ENCODE results near the gene MPHOSPH9. TPM values are rescaled to one million over a fixed set of nuclear protein-coding genes. Genes with fewer than 3 reads are reported as not detected.

The MPHOSPH9 gene
- total and polyA plus RNA-seq, 2 of the 4 experiments (the other 2 are of a cell fraction): 7.6 to 17.0 TPM

GRCh38 chr12:123134271-123134671, 98.7 kb downstream of the MPHOSPH9 start:
- Histone ChIP-seq H4K8ac (ENCODE audit: low read depth in 2 of 2, low read length in 2 of 2) (no peak overlapping the region), H4K5ac (ENCODE audit: low read depth, low read length) (no peak overlapping the region), H3K27ac (ENCODE audit: insufficient read depth, low read length) (no peak overlapping the region), H2BK120ac (ENCODE audit: low read depth, low read length) (no peak overlapping the region), H3K4me1 (ENCODE audit: control insufficient read depth, insufficient read depth, low read length) (peaks cover 9% of the 10 kb centered on the region), H2BK5ac (ENCODE audit: low read depth, low read length, poor library complexity, severe bottlenecking) (no peak overlapping the region), H3K27me3 (ENCODE audit: control insufficient read depth, insufficient read depth, low read length) (no peaks in the 10 kb centered on the region), H3K4me2 (ENCODE audit: low read depth, low read length) (no peak overlapping the region), H3K23ac (ENCODE audit: low read depth, low read length) (no peak overlapping the region), H2BK20ac (ENCODE audit: low read depth, low read length) (no peak overlapping the region), H3K36me3 (ENCODE audit: control insufficient read depth, insufficient read depth, low read length) (peaks cover 7% of the 10 kb centered on the region), H2AK9ac (replicated peaks; ENCODE audit: low read depth, low read length, poor library complexity) (no peak overlapping the region), H3K14ac (replicated peaks; ENCODE audit: low read depth, low read length) (no peak overlapping the region), H2AFZ (replicated peaks; ENCODE audit: low read length, poor library complexity) (no peak overlapping the region), H3K4me3 (ENCODE audit: insufficient read depth, low read depth, low read length) (no peak overlapping the region), H3K56ac (ENCODE audit: extremely low read depth, insufficient read depth, low read length) (no peak overlapping the region), H4K91ac (ENCODE audit: insufficient read depth, low read depth, low read length) (no peak overlapping the region), H2AK5ac (ENCODE audit: low read depth, low read length) (no peak overlapping the region), H3K79me1 (ENCODE audit: low read depth in 1 of 2, low read length in 2 of 2) (peaks cover 10 to 34% of the 10 kb centered on the region in 2 experiments), H2BK15ac (ENCODE audit: low read depth, low read length) (no peak overlapping the region), H3K9me1 (ENCODE audit: insufficient read depth, low read length) (peaks cover 11% of the 10 kb centered on the region), H3K9ac (ENCODE audit: low read depth, low read length) (no peak overlapping the region), H3K9me3 (ENCODE audit: control insufficient read depth, insufficient read depth, low read length) (no peaks in the 10 kb centered on the region), H3K18ac (ENCODE audit: low read depth, low read length) (no peak overlapping the region), H4K20me1 (ENCODE audit: insufficient read depth, low read length) (peaks cover 6% of the 10 kb centered on the region; the same call in 1 of the 2 replicates), H3K4ac (ENCODE audit: low read depth, low read length) (no peak overlapping the region)
- intact Hi-C loops (cut with micrococcal nuclease) (no loop called here), dilution Hi-C loops (cut with HindIII; ENCODE audit: low sequenced_read_pairs, unreplicated experiment) (no loop called here), in situ Hi-C loops (cut with MboI; ENCODE audit: low sequenced_read_pairs) (no loop called here)
- no peak for TF ChIP-seq NFE2L2 (IDR thresholded peaks at IDR 0.05; ENCODE audit: low read depth, low read length)
- TF ChIP-seq, protein P1, sequence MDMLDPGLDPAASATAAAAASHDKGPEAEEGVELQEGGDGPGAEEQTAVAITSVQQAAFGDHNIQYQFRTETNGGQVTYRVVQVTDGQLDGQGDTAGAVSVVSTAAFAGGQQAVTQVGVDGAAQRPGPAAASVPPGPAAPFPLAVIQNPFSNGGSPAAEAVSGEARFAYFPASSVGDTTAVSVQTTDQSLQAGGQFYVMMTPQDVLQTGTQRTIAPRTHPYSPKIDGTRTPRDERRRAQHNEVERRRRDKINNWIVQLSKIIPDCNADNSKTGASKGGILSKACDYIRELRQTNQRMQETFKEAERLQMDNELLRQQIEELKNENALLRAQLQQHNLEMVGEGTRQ (IDR thresholded peaks at IDR 0.05; ENCODE audit: low read depth, low read length): no peak
- no peak for TF ChIP-seq POLR2A (IDR thresholded peaks at IDR 0.05; ENCODE audit: low read depth, low read length)
- TF ChIP-seq RCOR1 (IDR thresholded peaks at IDR 0.05; ENCODE audit: insufficient replicate concordance, low read length): no peak
- TF ChIP-seq, protein P2, sequence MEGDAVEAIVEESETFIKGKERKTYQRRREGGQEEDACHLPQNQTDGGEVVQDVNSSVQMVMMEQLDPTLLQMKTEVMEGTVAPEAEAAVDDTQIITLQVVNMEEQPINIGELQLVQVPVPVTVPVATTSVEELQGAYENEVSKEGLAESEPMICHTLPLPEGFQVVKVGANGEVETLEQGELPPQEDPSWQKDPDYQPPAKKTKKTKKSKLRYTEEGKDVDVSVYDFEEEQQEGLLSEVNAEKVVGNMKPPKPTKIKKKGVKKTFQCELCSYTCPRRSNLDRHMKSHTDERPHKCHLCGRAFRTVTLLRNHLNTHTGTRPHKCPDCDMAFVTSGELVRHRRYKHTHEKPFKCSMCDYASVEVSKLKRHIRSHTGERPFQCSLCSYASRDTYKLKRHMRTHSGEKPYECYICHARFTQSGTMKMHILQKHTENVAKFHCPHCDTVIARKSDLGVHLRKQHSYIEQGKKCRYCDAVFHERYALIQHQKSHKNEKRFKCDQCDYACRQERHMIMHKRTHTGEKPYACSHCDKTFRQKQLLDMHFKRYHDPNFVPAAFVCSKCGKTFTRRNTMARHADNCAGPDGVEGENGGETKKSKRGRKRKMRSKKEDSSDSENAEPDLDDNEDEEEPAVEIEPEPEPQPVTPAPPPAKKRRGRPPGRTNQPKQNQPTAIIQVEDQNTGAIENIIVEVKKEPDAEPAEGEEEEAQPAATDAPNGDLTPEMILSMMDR (conservative IDR thresholded peaks at IDR 0.05; ENCODE audit: low read depth, low read length): no peak
- TF ChIP-seq MXI1 (IDR thresholded peaks at IDR 0.05; ENCODE audit: borderline replicate concordance, low read depth, low read length): no peak
- no peak for TF ChIP-seq CEBPB (IDR thresholded peaks at IDR 0.05; ENCODE audit: low read depth, low read length)
- no peak for TF ChIP-seq BHLHE40 (IDR thresholded peaks at IDR 0.05; ENCODE audit: low read depth, low read length)
- TF ChIP-seq MAZ (IDR thresholded peaks at IDR 0.05; ENCODE audit: borderline replicate concordance, low read depth, low read length): no peak
- no peak for TF ChIP-seq RFX5 (IDR thresholded peaks at IDR 0.05; ENCODE audit: low read depth, low read length)
- TF ChIP-seq FOS (IDR thresholded peaks at IDR 0.05; ENCODE audit: low read depth, low read length): no peak
- TF ChIP-seq ELK1 (IDR thresholded peaks at IDR 0.05; ENCODE audit: borderline replicate concordance, low read depth, low read length): no peak
- TF ChIP-seq SMC3 (IDR thresholded peaks at IDR 0.05; ENCODE audit: low read depth, low read length): no peak
- TF ChIP-seq RAD21 (IDR thresholded peaks at IDR 0.05; ENCODE audit: low read length): no peak
- TF ChIP-seq MAFK (IDR thresholded peaks at IDR 0.05; ENCODE audit: low read depth, low read length): no peak
- no peak for ATAC-seq (ENCODE audit: low read depth)
- CTCF ChIA-PET: no interaction called here
- no TSS peak for BruUV-seq (replicated peaks)
- POLR2A ChIA-PET (ENCODE audit: unreplicated experiment): no interaction called here
- WGBS, 2 experiments (ENCODE audit: extremely low coverage in 2 of 2, insufficient read length in 1 of 2): 73% methylated on average over 3 of the region's 9 CpGs; no CpG with 5 or more reads in 1 of the 2 experiments
- no peak for DNase-seq

All from IMR-90 (cell line).